ENCODE results near the gene SCO1.

- TF ChIP-seq POLR2A (IDR thresholded peaks at IDR 0.05; ENCODE audit: low read depth, low read length), result no peak
- no peak for TF ChIP-seq POLR2AphosphoS5 (IDR thresholded peaks at IDR 0.05; ENCODE audit: low read depth, low read length)
- TF ChIP-seq TAF1 (IDR thresholded peaks at IDR 0.05; ENCODE audit: low read depth, low read length), result no peak
- no peak for TF ChIP-seq SPI1 (IDR thresholded peaks at IDR 0.05; ENCODE audit: low read depth, low read length)
- TF ChIP-seq POU2F2 (IDR thresholded peaks at IDR 0.05; ENCODE audit: low read depth, low read length), result no peak
These were observed 70.9 kb downstream of the SCO1 start for GRCh38 chr17:10626390-10626789.
